A673 (cell line): ENCODE measurements around the gene USP9X.
"Not testable (repeated sequence)": the region's sequence is repeated elsewhere in the genome, so short reads cannot be mapped to it uniquely, and the experiment has no call there.

ENCODE experiments used
- EZH2 ChIP-seq: fragments of 200-600 bp; sonication (generic); IDR thresholded peaks from 2 replicates; pipeline ENCODE4 v1.6.1; 2017; ENCODE audit warnings: borderline replicate concordance, low read depth, mild to moderate bottlenecking, mixed read lengths, antibody characterized with exemption, low read length; ENCODE audit not compliant: poor library complexity, severe bottlenecking
- TF ChIP-seq, protein P1 (sequence below): fragments of 300-800, 200-600 bp; sonication (generic); conservative IDR thresholded peaks from 2 replicates; pipeline ENCODE4 v1.5.1; 2017; ENCODE audit warnings: low read depth, mild to moderate bottlenecking, antibody characterized with exemption, low read length, moderate library complexity, mixed read lengths

DNA sequence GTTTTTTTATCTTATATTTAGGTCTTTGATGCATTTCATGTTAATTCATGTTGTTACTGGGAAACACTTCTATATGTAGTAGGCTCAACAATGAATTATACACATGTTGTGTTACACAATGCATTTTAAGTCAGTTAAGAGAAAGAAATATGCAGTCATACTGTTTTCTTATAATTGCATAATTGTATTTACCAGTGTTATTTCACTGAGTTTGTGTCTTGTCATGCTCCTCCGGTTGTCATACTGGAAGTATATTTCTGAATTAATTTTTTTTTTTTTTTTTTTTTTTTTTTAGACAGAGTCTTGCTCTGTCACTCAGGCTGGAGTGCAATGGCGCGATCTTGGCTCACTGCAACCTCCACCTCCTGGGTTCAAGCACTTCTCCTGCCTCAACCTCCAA, 21.0 kb downstream of the USP9X start:
- TF ChIP-seq, protein P1, sequence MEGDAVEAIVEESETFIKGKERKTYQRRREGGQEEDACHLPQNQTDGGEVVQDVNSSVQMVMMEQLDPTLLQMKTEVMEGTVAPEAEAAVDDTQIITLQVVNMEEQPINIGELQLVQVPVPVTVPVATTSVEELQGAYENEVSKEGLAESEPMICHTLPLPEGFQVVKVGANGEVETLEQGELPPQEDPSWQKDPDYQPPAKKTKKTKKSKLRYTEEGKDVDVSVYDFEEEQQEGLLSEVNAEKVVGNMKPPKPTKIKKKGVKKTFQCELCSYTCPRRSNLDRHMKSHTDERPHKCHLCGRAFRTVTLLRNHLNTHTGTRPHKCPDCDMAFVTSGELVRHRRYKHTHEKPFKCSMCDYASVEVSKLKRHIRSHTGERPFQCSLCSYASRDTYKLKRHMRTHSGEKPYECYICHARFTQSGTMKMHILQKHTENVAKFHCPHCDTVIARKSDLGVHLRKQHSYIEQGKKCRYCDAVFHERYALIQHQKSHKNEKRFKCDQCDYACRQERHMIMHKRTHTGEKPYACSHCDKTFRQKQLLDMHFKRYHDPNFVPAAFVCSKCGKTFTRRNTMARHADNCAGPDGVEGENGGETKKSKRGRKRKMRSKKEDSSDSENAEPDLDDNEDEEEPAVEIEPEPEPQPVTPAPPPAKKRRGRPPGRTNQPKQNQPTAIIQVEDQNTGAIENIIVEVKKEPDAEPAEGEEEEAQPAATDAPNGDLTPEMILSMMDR = not testable (repeated sequence)
- not testable (repeated sequence) for TF ChIP-seq EZH2
